Heart left ventricle (tissue), 16 donors: ENCODE measurements around the gene CMIP. TPM values are rescaled to one million over a fixed set of nuclear protein-coding genes. Genes with fewer than 3 reads are reported as not detected.

ENCODE experiments used
- ATAC-seq, 4 donors: fragments of 200-7000 bp; cut with Tn5 transposase; one replicate each; pipeline ENCODE4 v1.9.1; 2020 to 2022; ENCODE audit warnings: moderate library complexity in 4 of 4, mild to moderate bottlenecking in 3 of 4, moderate number of reproducible peaks in 1 of 4
- DNase-seq, 5 donors: peaks; one replicate each; pipeline ENCODE4 v3.0.0-alpha.2; 2020
- H3K27ac ChIP-seq, 12 donors: fragments of 200-600 bp; sonication (generic) in 4 of 12; one replicate each; pipeline versions ENCODE4 v1.5.0 to v1.8.0; 2016 to 2022; ENCODE audit warnings: mild to moderate bottlenecking in 2 of 12
- H3K27me3 ChIP-seq, 9 donors: fragments of 200-600 bp; sonication (generic) in 2 of 9; one replicate each; pipeline versions ENCODE4 v1.5.1 to v1.8.0; 2016 to 2022; ENCODE audit warnings: mild to moderate bottlenecking in 3 of 9
- H3K36me3 ChIP-seq, 9 donors: fragments of 200-600 bp; sonication (generic) in 2 of 9; one replicate each; pipeline versions ENCODE4 v1.5.0 to v1.8.0; 2018 to 2022; ENCODE audit warnings: mild to moderate bottlenecking in 2 of 9
- H3K4me1 ChIP-seq, 12 donors: fragments of 200-600 bp; sonication (generic) in 4 of 12; one replicate each; pipeline versions ENCODE4 v1.5.0 to v1.8.0; 2016 to 2022; ENCODE audit warnings: mild to moderate bottlenecking in 3 of 12
- H3K4me3 ChIP-seq, 12 donors: fragments of 200-600 bp; sonication (generic) in 4 of 12; one replicate each; pipeline versions ENCODE4 v1.5.0 to v1.8.0; 2017 to 2022; ENCODE audit warnings: mild to moderate bottlenecking in 9 of 12, moderate library complexity in 4 of 12
- H3K9me3 ChIP-seq, 12 donors: fragments of 200-600 bp; sonication (generic) in 4 of 12; one replicate each; pipeline versions ENCODE4 v1.5.0 to v1.8.0; 2016 to 2022; ENCODE audit warnings: mild to moderate bottlenecking in 1 of 12
- POLR2A ChIP-seq, 2 donors: fragments of 450-650 bp; IDR thresholded peaks; one replicate each; pipeline ENCODE4 v1.6.1; 2017; ENCODE audit warnings: antibody characterized with exemption in 2 of 2, mild to moderate bottlenecking in 2 of 2, moderate library complexity in 2 of 2
- WGBS, 4 donors: extraction: QIAGEN DNeasy Blood & Tissue Kit in 2 of 4; methylation state at CpG; one replicate each; pipeline versions ENCODE4 v1.1.5 to v1.1.7; 2013 to 2018; 5-methylcytosine and 5-hydroxymethylcytosine counted together
- intact Hi-C, 10 donors: fragments of 100-400 bp; cut with DNase I; formaldehyde crosslinking; loops; one replicate each; pipeline versions ENCODE4 v1.11.1 to v1.14.2; 2022
- polyA plus RNA-seq, 2 donors: library from polyadenylated mRNA; stranded (reverse); fragments of 200-250 nt; gene quantifications; one replicate each; pipeline ENCODE4 v1.2.3, GENCODE V29; 2013
- total RNA-seq, 9 donors: library from RNA; depleted of rRNA in 2 of 9; stranded (reverse); fragments of >200 nt in 2 of 9; fragmentation: NEBNext Ultra II Directional in 3 of 9; extraction: Animal tissue kit (Norgen Biotek cat#: 25700) in 3 of 9; gene quantifications; one replicate each; pipeline versions ENCODE4 v1.1.0 to v1.2.4, GENCODE V29; 2016 to 2023
- TF ChIP-seq, protein P1 (sequence below), 12 donors: fragments of 200-600 bp; sonication (generic) in 4 of 12; IDR thresholded peaks; one replicate each; pipeline versions ENCODE4 v1.5.0 to v1.8.0; 2018 to 2022; ENCODE audit warnings: antibody characterized with exemption in 12 of 12, mild to moderate bottlenecking in 5 of 12
- donor health status: ischemic (EF 13 %, LVEDD 7.1; RV severe dilation, severe dysfunction).
- donor health status: healthy with polysubstance abuse.
- donor health status: DM: no; HTN: yes; CAD: no.
- donor health status: DM: no; HTN: no; CAD: no.
- donor health status: ischemic (EF 25% LVEDD 6.9; RV normal size, moderate dysfunction).
- donor health status: ischemic (EF 25% LVEDD 5.7; RV mildly dilated, moderate dysfunction).
- donor health status: healthy.
- donor health status: DM: yes; HTN: yes; CAD: no.
- donor health status: ischemic (EF 35%, LVEDD 5.7; RV mildly dilated, moderate dysfunction).
- donor health status: nonischemic (EF 11% LVEDD 7.7; RV severe dilation, severe dysfunction).
- donor health status: DM: yes; HTN: yes; CAD: no.
- donor health status: PGD.
- donor health status: ischemic (EF 29% LVEDD 5.4; RV normal size, mild dysfunction).
- donor health status: nonischemic (EF 23%, LVEDD 6.1; RV moderate dilation, normal function).

Gene CMIP
- total and polyA plus RNA-seq, 11 donors: 4.1 to 48.8 (median 10.6) TPM

DNA sequence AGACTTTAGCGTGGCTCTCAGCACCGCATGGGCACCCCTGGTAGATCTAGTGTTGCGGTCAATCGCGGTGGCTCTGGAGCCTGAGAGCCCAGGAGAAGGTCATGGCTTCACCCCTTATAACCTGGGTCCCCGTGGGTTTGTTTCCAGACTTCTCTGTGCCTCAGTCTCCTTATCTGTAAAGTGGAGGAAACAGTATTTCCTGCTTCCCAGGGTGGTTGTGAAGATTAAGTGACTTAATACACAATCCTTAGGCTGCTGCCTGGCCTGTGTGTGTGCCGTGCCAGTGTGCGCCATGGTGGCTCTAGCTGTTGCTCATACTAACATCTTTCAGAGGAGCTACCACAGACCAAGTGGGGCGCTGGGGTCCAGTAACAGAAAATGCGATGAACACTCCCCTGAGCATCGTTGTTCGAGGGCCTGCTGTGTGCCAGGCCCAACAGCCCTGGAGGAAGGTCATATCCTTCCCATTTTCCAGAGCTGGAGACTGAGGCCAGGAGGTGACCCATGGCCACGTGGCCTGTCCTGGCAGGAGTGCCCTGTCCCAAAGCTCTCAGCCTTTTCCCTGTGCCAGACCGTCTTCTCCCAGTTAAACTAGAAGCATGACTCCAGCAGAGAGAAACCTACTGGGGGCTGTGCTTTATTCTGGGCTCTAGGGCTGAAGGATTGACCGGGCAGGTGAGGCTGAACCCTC is 70.1 kb downstream of the CMIP start:
- no peaks in the 10 kb centered on the region for H3K9me3 ChIP-seq
- no peak overlapping the region for H3K4me3 ChIP-seq
- DNase-seq (no peak), ATAC-seq (no peak)
- TF ChIP-seq, protein P1, sequence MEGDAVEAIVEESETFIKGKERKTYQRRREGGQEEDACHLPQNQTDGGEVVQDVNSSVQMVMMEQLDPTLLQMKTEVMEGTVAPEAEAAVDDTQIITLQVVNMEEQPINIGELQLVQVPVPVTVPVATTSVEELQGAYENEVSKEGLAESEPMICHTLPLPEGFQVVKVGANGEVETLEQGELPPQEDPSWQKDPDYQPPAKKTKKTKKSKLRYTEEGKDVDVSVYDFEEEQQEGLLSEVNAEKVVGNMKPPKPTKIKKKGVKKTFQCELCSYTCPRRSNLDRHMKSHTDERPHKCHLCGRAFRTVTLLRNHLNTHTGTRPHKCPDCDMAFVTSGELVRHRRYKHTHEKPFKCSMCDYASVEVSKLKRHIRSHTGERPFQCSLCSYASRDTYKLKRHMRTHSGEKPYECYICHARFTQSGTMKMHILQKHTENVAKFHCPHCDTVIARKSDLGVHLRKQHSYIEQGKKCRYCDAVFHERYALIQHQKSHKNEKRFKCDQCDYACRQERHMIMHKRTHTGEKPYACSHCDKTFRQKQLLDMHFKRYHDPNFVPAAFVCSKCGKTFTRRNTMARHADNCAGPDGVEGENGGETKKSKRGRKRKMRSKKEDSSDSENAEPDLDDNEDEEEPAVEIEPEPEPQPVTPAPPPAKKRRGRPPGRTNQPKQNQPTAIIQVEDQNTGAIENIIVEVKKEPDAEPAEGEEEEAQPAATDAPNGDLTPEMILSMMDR (IDR thresholded peaks at IDR 0.05): no peak
- no peak for TF ChIP-seq POLR2A (IDR thresholded peaks at IDR 0.05)
- H3K4me1 ChIP-seq: peaks cover 0 to 68% (median 34%) of the 10 kb centered on the region in 12 donors
- no peaks in the 10 kb centered on the region for H3K36me3 ChIP-seq
- intact Hi-C loops: loop anchor here in 1 of 10 donors (5.0 kb wide), 1 partner anchor 98 kb away; no protein-coding TSS in a partner anchor
- H3K27ac ChIP-seq: peak overlapping the region in 1 of 12 donors; percentile 61
- 91 to 93% (median 93%) methylated on average over 14 to 15 of the region's 15 CpGs for WGBS, 4 donors
- no peaks in the 10 kb centered on the region for H3K27me3 ChIP-seq

DNA sequence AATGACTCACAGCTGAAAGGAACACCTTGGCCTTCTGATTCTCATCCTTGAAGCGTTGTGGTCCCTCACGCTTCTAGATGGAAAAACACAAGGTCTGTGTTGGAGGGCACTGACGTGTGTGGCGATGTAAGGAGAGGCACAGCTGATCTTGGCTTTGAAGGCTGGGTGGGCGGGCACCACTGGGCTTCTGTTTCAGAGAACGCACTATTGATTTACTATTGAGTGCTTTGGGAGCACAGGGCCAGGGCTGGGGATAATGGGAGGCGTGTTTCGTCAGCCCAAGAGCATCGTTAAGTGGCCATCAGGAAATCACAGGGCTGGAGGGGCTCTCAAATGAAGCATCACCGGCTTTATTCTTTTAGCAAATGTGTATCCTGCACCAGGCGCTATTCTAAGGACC is 70.7 kb downstream of the CMIP start:
- DNase-seq (no peak), ATAC-seq (no peak)
- no peak overlapping the region for H3K4me3 ChIP-seq
- H3K27me3 ChIP-seq: no peaks in the 10 kb centered on the region
- 93 to 98% (median 94%) methylated on average over 11 of the region's 11 CpGs for WGBS, 4 donors
- peaks cover 0 to 70% (median 34%) of the 10 kb centered on the region in 12 donors for H3K4me1 ChIP-seq
- no peaks in the 10 kb centered on the region for H3K9me3 ChIP-seq
- TF ChIP-seq, protein P1 (IDR thresholded peaks at IDR 0.05): no peak
- TF ChIP-seq POLR2A (IDR thresholded peaks at IDR 0.05): no peak
- intact Hi-C loops: no loop called here
- H3K27ac ChIP-seq: no peak overlapping the region
- H3K36me3 ChIP-seq: no peaks in the 10 kb centered on the region

DNA sequence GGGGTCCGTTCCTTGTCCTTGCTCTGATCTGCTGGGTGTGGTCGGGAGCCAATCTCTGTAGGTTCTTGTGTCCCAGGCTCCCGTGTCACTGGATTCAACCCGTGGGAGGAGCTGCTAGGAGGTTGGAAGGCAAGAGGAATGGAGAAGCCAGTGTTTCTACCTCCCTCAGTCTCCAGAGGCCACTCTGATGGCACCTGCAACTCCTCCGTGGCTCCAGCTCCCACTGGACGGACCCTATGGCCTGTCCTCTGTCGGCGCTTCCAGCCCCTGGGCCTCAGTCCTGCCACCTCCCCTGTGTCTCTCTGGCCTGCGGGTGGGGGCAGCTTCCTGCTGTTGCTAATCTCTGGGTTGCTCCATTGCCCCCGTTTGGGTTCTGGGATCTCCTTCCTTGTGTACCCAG is 71.1 kb downstream of the CMIP start:
- Histone ChIP-seq H3K27me3 (no peaks in the 10 kb centered on the region), H3K4me1 (peaks cover 0 to 70% (median 34%) of the 10 kb centered on the region in 12 donors), H3K9me3 (no peaks in the 10 kb centered on the region), H3K27ac (no peak overlapping the region), H3K36me3 (no peaks in the 10 kb centered on the region), H3K4me3 (no peak overlapping the region)
- 84 to 93% (median 89%) methylated on average over 7 to 10 of the region's 10 CpGs for WGBS, 4 donors
- TF ChIP-seq, protein P1 (IDR thresholded peaks at IDR 0.05): no peak
- no peak for TF ChIP-seq POLR2A (IDR thresholded peaks at IDR 0.05)
- intact Hi-C loops: no loop called here
- ATAC-seq (no peak), DNase-seq (no peak)

DNA sequence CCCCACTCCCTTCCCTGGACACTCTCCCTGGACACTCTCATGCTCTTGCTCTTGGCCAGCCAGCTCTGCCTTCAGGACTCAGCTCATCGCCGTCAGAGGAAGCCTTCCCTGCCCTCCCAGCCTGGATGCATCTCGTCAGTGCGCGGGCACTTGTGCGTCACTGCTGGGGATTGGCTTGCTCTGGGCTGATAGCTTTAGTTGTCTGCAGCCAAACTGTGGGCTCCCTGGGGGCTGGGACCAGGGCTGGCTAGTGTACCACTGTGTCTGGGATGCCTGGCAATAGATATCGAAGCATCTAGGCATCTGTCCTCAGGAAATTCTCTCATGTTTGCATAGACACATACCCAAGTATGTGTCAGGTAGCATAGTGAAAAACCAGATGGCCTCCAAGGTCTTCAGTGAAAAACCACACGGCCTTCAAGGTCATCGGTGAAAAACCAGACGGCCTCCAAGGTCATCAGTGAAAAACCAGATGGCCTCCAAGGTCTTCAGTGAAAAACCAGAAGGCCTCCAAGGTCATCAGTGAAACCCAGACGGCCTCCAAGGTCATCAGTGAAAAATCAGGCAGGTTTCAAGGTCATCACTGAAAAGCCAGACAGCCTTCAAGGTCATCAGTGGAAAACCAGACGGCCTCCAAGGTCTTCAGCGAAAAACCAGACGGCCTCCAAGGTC is 72.0 kb downstream of the CMIP start:
- TF ChIP-seq POLR2A (IDR thresholded peaks at IDR 0.05): no peak
- TF ChIP-seq, protein P1 (IDR thresholded peaks at IDR 0.05): no peak
- Histone ChIP-seq H3K27me3 (no peaks in the 10 kb centered on the region), H3K4me1 (peaks cover 0 to 70% (median 34%) of the 10 kb centered on the region in 12 donors), H3K27ac (peak overlapping the region in 3 of 12 donors; percentile 52 to 66 (median 53)), H3K9me3 (no peaks in the 10 kb centered on the region), H3K4me3 (no peak overlapping the region), H3K36me3 (no peaks in the 10 kb centered on the region)
- DNase-seq (no peak), ATAC-seq (peak in 1 of 4 donors; percentile 39)
- 69 to 76% (median 74%) methylated on average over 14 of the region's 14 CpGs for WGBS, 4 donors
- intact Hi-C loops: no loop called here
